GM21576 (cell line): ENCODE results near the gene GCH1.
"Not testable (repeated sequence)": the region's sequence is repeated elsewhere in the genome, so short reads cannot be mapped to it uniquely, and the experiment has no call there.

ENCODE experiments used
- ATAC-seq: cut with Tn5 transposase; IDR thresholded peaks from one replicate; pipeline ENCODE4 v1.9.1; 2021; ENCODE audit warnings: mild to moderate bottlenecking, moderate library complexity; ENCODE audit not compliant: unreplicated experiment

Gene GCH1

GRCh38 chr14:54908973-54909372 is 6.3 kb upstream of the GCH1 start:
- ATAC-seq: not testable (repeated sequence)

GRCh38 chr14:54908190-54908589 is 5.6 kb upstream of the GCH1 start:
- no peak for ATAC-seq

- no peak for ATAC-seq
Measured at GRCh38 chr14:54906075-54906474, 3.4 kb upstream of the GCH1 start.

- ATAC-seq: peak; percentile 44
Measured at GRCh38 chr14:54902143-54902520, 494 bp downstream of the GCH1 start.

- ATAC-seq: no peak
Measured at GRCh38 chr14:54901380-54902142, 1.1 kb downstream of the GCH1 start.

- no peak for ATAC-seq
Measured at GRCh38 chr14:54899573-54899972, 3.1 kb downstream of the GCH1 start.

GRCh38 chr14:54897809-54898555 is 4.6 kb downstream of the GCH1 start:
- not testable (repeated sequence) for ATAC-seq

GRCh38 chr14:54895683-54896082 is 6.9 kb downstream of the GCH1 start:
- ATAC-seq: no peak

GRCh38 chr14:54894995-54895394 is 7.6 kb downstream of the GCH1 start:
- no peak for ATAC-seq

- ATAC-seq: peak; percentile 35
Measured at GRCh38 chr14:54893151-54893760, 9.4 kb downstream of the GCH1 start.

- ATAC-seq: no peak
Measured at GRCh38 chr14:54891471-54892245, 11.0 kb downstream of the GCH1 start.

GRCh38 chr14:54890788-54891187 is 11.8 kb downstream of the GCH1 start:
- peak; percentile 77 for ATAC-seq

- ATAC-seq: no peak
Measured at GRCh38 chr14:54889919-54890318, 12.7 kb downstream of the GCH1 start.

GRCh38 chr14:54882521-54882920 is 20.1 kb downstream of the GCH1 start:
- no peak for ATAC-seq

GRCh38 chr14:54881761-54882401 is 20.7 kb downstream of the GCH1 start:
- peak; percentile 39 for ATAC-seq

GRCh38 chr14:54881235-54881760 is 21.3 kb downstream of the GCH1 start:
- peak; percentile 60 for ATAC-seq

- no peak for ATAC-seq
Measured at GRCh38 chr14:54877703-54878021, 25.0 kb downstream of the GCH1 start.

- no peak for ATAC-seq
Measured at GRCh38 chr14:54877015-54877702, 25.5 kb downstream of the GCH1 start.

- ATAC-seq: not testable (repeated sequence)
Measured at GRCh38 chr14:54875648-54876047, 27.0 kb downstream of the GCH1 start.
